ENCODE results near the gene NOC3L. TPM values are rescaled to one million over a fixed set of nuclear protein-coding genes. Genes with fewer than 3 reads are reported as not detected.

NOC3L gene
- total RNA-seq, 3 donors from 2014 or later = 7.4 to 11.9 (median 10.2) TPM

GRCh38 chr10:94315024-94315451, 47.7 kb downstream of the NOC3L start:
- DNase-seq (no peak), ATAC-seq (no peak)
- H3K9me3 ChIP-seq = no peaks in the 10 kb centered on the region
- no peaks in the 10 kb centered on the region for H3K4me1 ChIP-seq (ENCODE audit: low read depth)
- TF ChIP-seq CTCF (IDR thresholded peaks at IDR 0.05) = no peak
- H3K36me3 ChIP-seq (ENCODE audit: low read depth) = no peaks in the 10 kb centered on the region
- intact Hi-C loops (cut with DNase I, micrococcal nuclease) = loop anchor here in 1 of 2 donors (5.0 kb wide), 1 partner anchor 233 kb away; no protein-coding TSS in a partner anchor
- no peak overlapping the region for H3K4me3 ChIP-seq

GRCh38 chr10:94310369-94310768, 52.4 kb downstream of the NOC3L start:
- peak; percentile 28 for ATAC-seq
- intact Hi-C loops (cut with DNase I, micrococcal nuclease) = no loop called here
- no peak for TF ChIP-seq CTCF (IDR thresholded peaks at IDR 0.05)

GRCh38 chr10:94308866-94309265, 53.9 kb downstream of the NOC3L start:
- DNase-seq (no peak), ATAC-seq (no peak)
- Histone ChIP-seq H3K4me1 (ENCODE audit: low read depth) (no peaks in the 10 kb centered on the region), H3K4me3 (no peak overlapping the region), H3K9me3 (no peaks in the 10 kb centered on the region), H3K36me3 (ENCODE audit: low read depth) (no peaks in the 10 kb centered on the region)
- no peak for TF ChIP-seq CTCF (IDR thresholded peaks at IDR 0.05)
- intact Hi-C loops (cut with DNase I, micrococcal nuclease) = no loop called here

More at GRCh38 chr10:94310369-94310768, 52.4 kb downstream of the NOC3L start:
- Histone ChIP-seq H3K4me1 (ENCODE audit: low read depth) (no peaks in the 10 kb centered on the region), H3K36me3 (ENCODE audit: low read depth) (no peaks in the 10 kb centered on the region), H3K9me3 (no peaks in the 10 kb centered on the region), H3K4me3 (no peak overlapping the region)
- DNase-seq = no peak

- intact Hi-C loops (cut with DNase I, micrococcal nuclease) = no loop called here
- no peak for DNase-seq
- no peak for TF ChIP-seq CTCF (IDR thresholded peaks at IDR 0.05)
- Histone ChIP-seq H3K9me3 (no peaks in the 10 kb centered on the region), H3K4me3 (no peak overlapping the region), H3K4me1 (ENCODE audit: low read depth) (no peaks in the 10 kb centered on the region), H3K36me3 (ENCODE audit: low read depth) (no peaks in the 10 kb centered on the region)
- no peak for ATAC-seq
Measured at GRCh38 chr10:94307046-94307615, 55.6 kb downstream of the NOC3L start.

GRCh38 chr10:94303929-94304328, 58.8 kb downstream of the NOC3L start:
- intact Hi-C loops (cut with DNase I, micrococcal nuclease) = no loop called here
- DNase-seq = no peak
- Histone ChIP-seq H3K4me1 (ENCODE audit: low read depth) (no peaks in the 10 kb centered on the region), H3K36me3 (ENCODE audit: low read depth) (no peaks in the 10 kb centered on the region), H3K4me3 (no peak overlapping the region), H3K9me3 (no peaks in the 10 kb centered on the region)
- TF ChIP-seq CTCF (IDR thresholded peaks at IDR 0.05) = no peak
- no peak for ATAC-seq

GRCh38 chr10:94300042-94300441, 62.7 kb downstream of the NOC3L start:
- DNase-seq (no peak), ATAC-seq (no peak)
- Histone ChIP-seq H3K4me3 (no peak overlapping the region), H3K4me1 (ENCODE audit: low read depth) (no peaks in the 10 kb centered on the region), H3K36me3 (ENCODE audit: low read depth) (no peaks in the 10 kb centered on the region), H3K9me3 (no peaks in the 10 kb centered on the region)
- TF ChIP-seq CTCF (IDR thresholded peaks at IDR 0.05) = no peak
- intact Hi-C loops (cut with DNase I, micrococcal nuclease) = no loop called here
